BLaER1 treated with 17β-estradiol and CSF1 and Interleukin-3, amounts not matched to agents 10 nM and 100 nM (cell line): ENCODE results near the gene ATF6.
A peak's percentile ranks its signal among the peaks of the same experiment; 100 is the strongest.
"Not testable (repeated sequence)": the region's sequence is repeated elsewhere in the genome, so short reads cannot be mapped to it uniquely, and the experiment has no call there.

Source experiments
- H3K27ac ChIP-seq, 11 experiments: shearing (Covaris generic); formaldehyde crosslinking; 2 replicates each; pipeline ENCODE4 v1.8.1; 2022
- H3K27me3 ChIP-seq, 11 experiments: shearing (Covaris generic); formaldehyde crosslinking; 2 replicates each; pipeline ENCODE4 v1.8.1; 2022
- H3K36me3 ChIP-seq, 11 experiments: shearing (Covaris generic); formaldehyde crosslinking; 2 replicates each; pipeline ENCODE4 v1.8.1; 2022
- H3K4me1 ChIP-seq, 10 experiments: shearing (Covaris generic); formaldehyde crosslinking; 2 replicates each; pipeline ENCODE4 v1.8.1; 2022
- H3K4me2 ChIP-seq, 11 experiments: shearing (Covaris generic); formaldehyde crosslinking; 2 replicates each; pipeline ENCODE4 v1.8.1; 2022
- H3K4me3 ChIP-seq, 10 experiments: shearing (Covaris generic); formaldehyde crosslinking; 2 replicates each; pipeline ENCODE4 v1.8.1; 2022
- H3K9ac ChIP-seq, 11 experiments: shearing (Covaris generic); formaldehyde crosslinking; 2 replicates each; pipeline ENCODE4 v1.8.1; 2022
- H3K9me3 ChIP-seq, 11 experiments: shearing (Covaris generic); formaldehyde crosslinking; replicated peaks in 1 of 11; 2 replicates each; pipeline ENCODE4 v1.8.1; 2022
- H4K20me1 ChIP-seq, 11 experiments: shearing (Covaris generic); formaldehyde crosslinking; 2 replicates each; pipeline ENCODE4 v1.8.1; 2022
- Cebpa-rat ChIP-seq, 11 experiments: shearing (Covaris generic); IDR thresholded peaks; 2 replicates each; pipeline ENCODE4 v1.8.1; 2022

ATF6 gene

DNA sequence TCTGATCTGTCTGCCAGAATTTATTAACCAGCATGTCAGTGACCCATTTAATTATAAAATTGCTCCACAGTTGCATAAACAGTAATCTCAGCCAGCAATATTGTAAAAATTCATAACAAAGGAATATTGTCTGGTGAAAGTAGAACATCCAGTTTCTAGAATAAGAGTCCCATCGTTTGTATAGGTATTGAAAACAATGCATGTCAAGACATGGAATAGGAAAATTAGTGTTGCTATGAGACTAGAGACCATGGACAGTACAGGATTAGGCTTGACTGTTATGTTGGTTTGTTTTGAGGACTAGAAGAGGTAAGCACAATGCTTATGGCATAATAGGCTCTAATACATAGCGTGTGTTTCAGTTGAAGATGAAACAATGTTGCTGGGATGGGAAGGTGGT lies 37.1 kb downstream of the ATF6 start:
- peaks cover 0 to 30% (median 0%) of the 10 kb centered on the region in 10 experiments; a peak in 5 of 20 replicates for H3K4me1 ChIP-seq
- H3K9ac ChIP-seq: no peak overlapping the region
- H3K4me2 ChIP-seq: no peak overlapping the region
- TF ChIP-seq Cebpa-rat (IDR thresholded peaks at IDR 0.05): no peak
- H3K9me3 ChIP-seq: no peaks in the 10 kb centered on the region
- H3K36me3 ChIP-seq: peaks cover 64 to 92% (median 85%) of the 10 kb centered on the region in 11 experiments
- H3K27ac ChIP-seq: no peak overlapping the region
- no peaks in the 10 kb centered on the region for H3K27me3 ChIP-seq
- H4K20me1 ChIP-seq: peaks cover 0 to 52% (median 0%) of the 10 kb centered on the region in 11 experiments; a peak in 6 of 22 replicates
- no peak overlapping the region for H3K4me3 ChIP-seq

DNA sequence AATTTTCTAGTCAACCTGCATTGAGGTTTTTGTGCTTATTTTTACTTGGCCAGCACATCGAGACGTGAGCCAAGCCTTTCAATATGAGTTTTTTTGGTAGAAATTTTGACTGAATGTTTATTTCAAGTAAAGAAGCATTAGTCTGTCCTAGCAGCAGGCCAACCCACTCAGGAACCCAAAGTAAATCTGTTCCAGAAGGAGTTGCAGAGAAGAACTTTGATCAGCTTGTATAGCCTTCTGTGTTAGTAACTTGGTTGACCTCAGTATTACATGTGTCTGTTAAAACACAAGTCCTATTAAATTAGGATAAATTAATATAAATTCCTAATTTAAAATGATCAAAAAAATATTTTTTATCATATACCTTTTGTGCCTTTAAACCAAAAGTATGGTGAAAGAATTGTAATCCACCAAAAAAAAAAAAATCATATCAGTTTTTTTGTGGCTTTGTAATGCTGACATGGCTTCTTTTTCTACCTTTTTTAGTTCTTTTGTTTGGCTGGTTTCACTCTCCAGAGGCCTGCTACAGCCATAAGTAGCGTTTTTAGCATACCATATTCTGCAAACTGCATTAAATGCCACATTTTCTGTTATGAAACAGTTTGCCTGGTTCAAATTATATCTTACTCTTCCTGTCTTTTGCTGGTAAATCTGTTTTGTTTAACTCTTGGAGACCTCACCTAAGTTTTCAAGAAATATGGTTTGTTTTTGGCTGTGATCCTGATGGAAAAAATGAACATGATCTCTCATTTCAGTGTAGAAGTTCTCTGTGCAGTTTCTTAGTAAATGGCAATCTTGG lies 39.5 kb downstream of the ATF6 start:
- Histone ChIP-seq H3K4me1 (peaks cover 0 to 35% (median 0%) of the 10 kb centered on the region in 10 experiments; a peak in 5 of 20 replicates), H3K9ac (peak overlapping the region in 1 of 11 experiments; percentile 42; a peak in 1 of 22 replicates), H3K27me3 (no peaks in the 10 kb centered on the region), H3K27ac (no peak overlapping the region), H4K20me1 (peaks cover 0 to 44% (median 0%) of the 10 kb centered on the region in 11 experiments; a peak in 6 of 22 replicates), H3K36me3 (peaks cover 57 to 87% (median 79%) of the 10 kb centered on the region in 11 experiments), H3K4me2 (no peak overlapping the region), H3K4me3 (no peak overlapping the region), H3K9me3 (peaks cover 10 to 23% (median 16%) of the 10 kb centered on the region in 11 experiments)
- TF ChIP-seq Cebpa-rat (IDR thresholded peaks at IDR 0.05): no peak

DNA sequence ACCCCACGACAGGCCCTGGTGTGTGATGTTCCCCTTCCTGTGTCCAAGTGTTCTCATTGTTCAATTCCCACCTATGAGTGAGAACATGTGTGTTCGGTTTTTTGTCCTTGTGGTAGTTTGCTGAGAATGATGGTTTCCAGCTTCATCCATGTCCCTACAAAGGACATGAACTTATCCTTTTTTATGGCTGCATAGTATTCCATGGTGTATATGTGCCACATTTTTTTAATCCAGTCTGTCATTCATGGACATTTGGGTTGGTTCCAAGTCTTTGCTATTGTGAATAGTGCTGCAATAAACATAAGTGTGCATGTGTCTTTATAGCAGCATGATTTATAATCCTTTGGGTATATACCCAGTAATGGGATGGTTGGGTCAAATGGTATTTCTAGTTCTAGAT lies 43.1 kb downstream of the ATF6 start:
- peaks cover 54 to 91% (median 77%) of the 10 kb centered on the region in 11 experiments for H3K36me3 ChIP-seq
- not testable (repeated sequence) for H3K27me3 ChIP-seq, H3K4me2 ChIP-seq, H3K4me3 ChIP-seq, H3K9ac ChIP-seq, H3K27ac ChIP-seq
- peaks cover 12 to 27% (median 22%) of the 10 kb centered on the region in 11 experiments for H3K9me3 ChIP-seq
- peaks cover 0 to 45% (median 0%) of the 10 kb centered on the region in 11 experiments; a peak in 8 of 22 replicates for H4K20me1 ChIP-seq
- H3K4me1 ChIP-seq: peaks cover 0 to 35% (median 0%) of the 10 kb centered on the region in 10 experiments; a peak in 5 of 20 replicates

DNA sequence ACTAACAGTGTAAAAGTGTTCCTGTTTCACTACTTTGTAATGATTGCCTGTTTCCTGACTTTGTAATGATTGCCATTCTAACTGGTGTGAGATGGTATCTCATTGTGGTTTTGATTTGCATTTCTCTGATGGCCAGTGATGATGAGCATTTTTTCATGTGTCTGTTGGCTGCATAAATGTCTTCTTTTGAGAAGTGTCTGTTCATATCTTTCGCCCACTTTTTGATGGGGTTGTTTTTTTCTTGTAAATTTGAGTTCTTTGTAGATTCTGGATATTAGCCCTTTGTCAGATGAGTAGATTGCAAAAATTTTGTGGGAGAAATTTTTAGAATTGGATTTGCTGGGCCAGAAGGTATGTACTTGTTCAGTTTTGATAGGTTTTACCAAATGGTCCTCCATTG lies 43.5 kb downstream of the ATF6 start:
- not testable (repeated sequence) for H3K9ac ChIP-seq, H3K27me3 ChIP-seq, H3K27ac ChIP-seq, H3K4me2 ChIP-seq
- Histone ChIP-seq H4K20me1 (peaks cover 0 to 47% (median 0%) of the 10 kb centered on the region in 11 experiments; a peak in 8 of 22 replicates), H3K36me3 (peaks cover 54 to 90% (median 74%) of the 10 kb centered on the region in 11 experiments), H3K4me3 (0 out of 20 replicates have a peak overlapping the region, but pooled peaks of 1 of the 10 experiments have one; percentile 24), H3K4me1 (peaks cover 0 to 35% (median 0%) of the 10 kb centered on the region in 10 experiments; a peak in 5 of 20 replicates), H3K9me3 (peaks cover 12 to 27% (median 22%) of the 10 kb centered on the region in 11 experiments)

DNA sequence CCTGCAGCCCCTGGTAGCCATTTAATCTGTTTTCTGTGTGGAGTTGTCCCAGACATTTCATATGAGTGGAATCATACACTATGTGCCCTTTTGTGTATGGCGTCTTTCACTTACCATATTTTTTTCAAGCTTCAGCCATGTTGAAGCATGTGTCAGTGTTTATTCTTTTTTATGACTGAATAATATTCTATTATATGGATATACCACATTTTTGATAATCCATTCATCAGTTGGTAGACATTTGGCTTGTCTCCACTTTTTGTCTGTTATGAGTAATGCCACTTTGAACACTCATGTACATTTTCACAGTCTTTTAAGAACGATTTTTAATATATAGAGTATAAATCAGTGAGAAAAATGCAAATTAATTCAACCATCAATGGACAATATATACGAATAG lies 44.7 kb downstream of the ATF6 start:
- H3K4me2 ChIP-seq: no peak overlapping the region
- no peak overlapping the region for H3K9ac ChIP-seq
- no peaks in the 10 kb centered on the region for H3K27me3 ChIP-seq
- no peak for TF ChIP-seq Cebpa-rat (IDR thresholded peaks at IDR 0.05)
- peaks cover 12 to 27% (median 22%) of the 10 kb centered on the region in 11 experiments for H3K9me3 ChIP-seq
- peaks cover 0 to 52% (median 0%) of the 10 kb centered on the region in 11 experiments; a peak in 8 of 22 replicates for H4K20me1 ChIP-seq
- no peak overlapping the region for H3K27ac ChIP-seq
- H3K4me1 ChIP-seq: peaks cover 0 to 29% (median 0%) of the 10 kb centered on the region in 10 experiments; a peak in 5 of 20 replicates
- H3K4me3 ChIP-seq: 0 out of 20 replicates have a peak overlapping the region, but pooled peaks of 1 of the 10 experiments have one; percentile 11
- peaks cover 60 to 91% (median 78%) of the 10 kb centered on the region in 11 experiments for H3K36me3 ChIP-seq

DNA sequence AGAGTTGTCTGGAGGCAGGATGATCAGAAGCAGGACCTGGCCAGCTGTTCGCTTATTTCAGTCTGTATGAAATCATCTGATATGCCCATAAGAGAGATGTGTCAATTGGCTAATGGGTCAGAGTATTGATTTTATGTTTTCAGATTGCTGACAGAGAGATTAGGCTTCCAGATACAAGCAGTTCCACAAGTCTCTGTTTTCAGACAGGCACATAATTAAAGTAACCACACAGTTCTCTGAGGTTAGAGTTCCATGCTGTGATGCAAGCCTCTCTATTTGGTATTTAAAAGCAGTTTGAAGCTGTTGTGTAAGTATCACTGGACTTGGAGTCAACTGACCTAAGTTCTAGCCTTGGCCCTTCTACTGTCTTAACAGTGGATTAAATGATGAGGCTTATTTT lies 50.1 kb downstream of the ATF6 start:
- peaks cover 56 to 97% (median 83%) of the 10 kb centered on the region in 11 experiments for H3K36me3 ChIP-seq

DNA sequence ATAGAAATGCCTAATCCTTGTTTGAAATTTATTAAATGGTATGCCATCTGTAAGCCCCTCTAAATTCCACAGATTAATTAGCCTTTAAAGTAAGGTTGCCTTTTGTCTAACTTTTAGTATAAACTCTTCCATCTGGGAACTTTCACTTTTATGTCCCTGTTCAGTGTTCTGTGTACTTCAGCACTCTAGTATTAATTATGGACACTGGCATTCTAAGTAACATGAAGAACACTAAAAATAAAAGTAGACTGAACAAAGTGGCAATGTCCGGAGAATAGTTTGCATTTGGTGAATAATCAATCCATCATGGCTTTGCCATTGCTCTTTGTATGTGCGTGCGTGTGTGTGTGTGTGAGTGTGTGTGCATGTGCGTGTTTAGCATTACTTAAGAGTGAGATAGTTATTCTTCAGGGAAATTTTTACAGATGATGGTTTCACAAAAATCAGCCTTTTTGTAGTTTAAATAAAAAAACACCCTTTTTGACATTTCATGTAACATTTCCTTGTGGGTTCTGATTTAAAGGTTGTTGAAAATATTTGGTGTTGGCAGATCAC lies 51.1 kb downstream of the ATF6 start:
- Histone ChIP-seq H3K4me2 (no peak overlapping the region), H3K4me1 (no peaks in the 10 kb centered on the region), H3K9ac (no peak overlapping the region), H3K27me3 (no peaks in the 10 kb centered on the region), H3K27ac (no peak overlapping the region), H3K9me3 (no peaks in the 10 kb centered on the region), H4K20me1 (peaks cover 0 to 72% (median 0%) of the 10 kb centered on the region in 11 experiments; a peak in 4 of 22 replicates), H3K36me3 (peaks cover 57 to 97% (median 84%) of the 10 kb centered on the region in 11 experiments), H3K4me3 (no peak overlapping the region)
- TF ChIP-seq Cebpa-rat (IDR thresholded peaks at IDR 0.05): no peak

More for the DNA sequence above, 50.1 kb downstream of the ATF6 start:
- Histone ChIP-seq H3K4me1 (no peaks in the 10 kb centered on the region), H3K27me3 (no peaks in the 10 kb centered on the region), H4K20me1 (peaks cover 0 to 70% (median 0%) of the 10 kb centered on the region in 11 experiments; a peak in 5 of 22 replicates), H3K4me2 (no peak overlapping the region), H3K4me3 (no peak overlapping the region), H3K27ac (no peak overlapping the region), H3K9ac (no peak overlapping the region), H3K9me3 (peaks cover 0 to 4% (median 0%) of the 10 kb centered on the region in 11 experiments; a peak in 2 of 22 replicates)
- TF ChIP-seq Cebpa-rat (IDR thresholded peaks at IDR 0.05): no peak

DNA sequence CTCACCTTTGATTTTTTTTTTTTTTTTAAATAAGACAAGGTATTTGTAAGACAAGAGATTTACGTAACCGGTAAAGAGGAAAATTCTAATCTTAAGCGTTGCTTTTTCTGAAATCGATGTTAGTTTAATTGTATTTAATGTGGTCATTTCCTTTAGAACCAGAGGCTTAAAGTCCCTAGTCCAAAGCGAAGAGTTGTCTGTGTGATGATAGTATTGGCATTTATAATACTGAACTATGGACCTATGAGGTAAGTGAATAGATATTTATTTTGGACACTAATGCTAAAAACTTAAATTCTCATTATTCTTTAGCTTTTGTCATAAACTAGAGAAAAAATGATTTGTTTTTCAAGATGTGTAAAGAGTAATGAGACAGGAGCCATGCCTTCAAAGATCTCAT lies 54.8 kb downstream of the ATF6 start:
- Histone ChIP-seq H3K27me3 (no peaks in the 10 kb centered on the region), H4K20me1 (peaks cover 0 to 61% (median 0%) of the 10 kb centered on the region in 11 experiments; a peak in 3 of 22 replicates), H3K9me3 (no peaks in the 10 kb centered on the region), H3K27ac (no peak overlapping the region), H3K36me3 (peaks cover 70 to 98% (median 84%) of the 10 kb centered on the region in 11 experiments), H3K4me3 (no peak overlapping the region), H3K4me1 (no peaks in the 10 kb centered on the region), H3K9ac (no peak overlapping the region), H3K4me2 (no peak overlapping the region)
- no peak for TF ChIP-seq Cebpa-rat (IDR thresholded peaks at IDR 0.05)

DNA sequence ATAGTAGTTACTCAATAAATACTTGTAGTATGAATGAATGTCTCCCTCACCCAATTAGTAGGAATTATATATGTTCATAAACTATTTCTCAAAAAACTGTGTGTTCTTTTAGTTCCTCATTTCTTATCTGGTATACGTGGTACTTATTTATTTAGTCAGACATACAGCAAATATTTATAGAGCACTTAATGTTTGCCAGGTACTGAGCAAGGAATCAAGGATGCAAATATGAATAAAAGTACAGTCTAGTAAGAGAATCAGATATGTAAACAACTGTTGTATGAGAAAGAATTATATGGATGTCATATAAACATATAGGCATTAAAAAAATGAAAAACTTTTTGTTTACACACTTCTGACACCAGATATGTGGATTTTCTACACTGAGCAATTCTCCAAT lies 58.5 kb downstream of the ATF6 start:
- TF ChIP-seq Cebpa-rat (IDR thresholded peaks at IDR 0.05): no peak

More for the DNA sequence above, 58.5 kb downstream of the ATF6 start:
- Histone ChIP-seq H3K27me3 (no peaks in the 10 kb centered on the region), H3K27ac (no peak overlapping the region), H3K4me2 (no peak overlapping the region), H4K20me1 (peaks cover 0 to 24% (median 0%) of the 10 kb centered on the region in 11 experiments; a peak in 2 of 22 replicates), H3K9ac (no peak overlapping the region), H3K4me1 (no peaks in the 10 kb centered on the region), H3K4me3 (no peak overlapping the region), H3K36me3 (peaks cover 64 to 97% (median 78%) of the 10 kb centered on the region in 11 experiments), H3K9me3 (peaks cover 0 to 12% (median 10%) of the 10 kb centered on the region in 11 experiments; a peak in 12 of 22 replicates)
